Small intestine (tissue), 7 donors: ENCODE measurements around the gene SORBS2. TPM values are rescaled to one million over a fixed set of nuclear protein-coding genes. Genes with fewer than 3 reads are reported as not detected.

Source experiments
- DNase-seq, 2 donors: peaks; one replicate each; pipeline versions ENCODE4 v3.0.0 to v3.0.0-alpha.2; 2013
- FAIRE-seq: peaks from 2 replicates; lab custom pipeline; 2012; peaks lifted over from hg19 to GRCh38; lab: Jason Lieb, UNC
- H3K27ac ChIP-seq, 3 donors: one replicate each; pipeline ENCODE4 v1.5.1; 2013; ENCODE audit warnings: low read length in 2 of 3, mild to moderate bottlenecking in 2 of 3, control low read depth in 1 of 3, inconsistent platforms in 1 of 3, low read depth in 1 of 3, moderate library complexity in 1 of 3
- H3K27me3 ChIP-seq, 3 donors: one replicate each; pipeline ENCODE4 v1.6.1; 2013; ENCODE audit warnings: low read length in 3 of 3, inconsistent platforms in 1 of 3; ENCODE audit not compliant: control insufficient read depth in 3 of 3, insufficient read depth in 3 of 3
- H3K36me3 ChIP-seq, 3 donors: one replicate each; pipeline ENCODE4 v1.6.1; 2013; ENCODE audit warnings: low read length in 3 of 3, inconsistent platforms in 1 of 3, low read depth in 1 of 3, mild to moderate bottlenecking in 1 of 3, moderate library complexity in 1 of 3; ENCODE audit not compliant: control insufficient read depth in 3 of 3, insufficient read depth in 2 of 3
- H3K4me1 ChIP-seq, 3 donors: one replicate each; pipeline ENCODE4 v1.6.1; 2013; ENCODE audit warnings: low read length in 2 of 3, inconsistent platforms in 1 of 3, low read depth in 1 of 3, mild to moderate bottlenecking in 1 of 3, moderate library complexity in 1 of 3; ENCODE audit not compliant: control insufficient read depth in 3 of 3, insufficient read depth in 2 of 3
- H3K4me3 ChIP-seq, 3 donors: one replicate each; pipeline ENCODE4 v1.5.1; 2013; ENCODE audit warnings: low read length in 3 of 3, control low read depth in 1 of 3, inconsistent platforms in 1 of 3, low read depth in 1 of 3, mild to moderate bottlenecking in 1 of 3, moderate library complexity in 1 of 3
- H3K9me3 ChIP-seq, 2 donors: one replicate each; pipeline ENCODE4 v1.6.1; 2013; ENCODE audit warnings: low read depth in 1 of 2, low read length in 1 of 2; ENCODE audit not compliant: control insufficient read depth in 2 of 2, insufficient read depth in 1 of 2
- WGBS, 3 donors: extraction: QIAGEN DNeasy Blood & Tissue Kit; methylation state at CpG; one replicate each; pipeline ENCODE4 v1.1.7; 2013; 5-methylcytosine and 5-hydroxymethylcytosine counted together
- polyA plus RNA-seq, 4 donors: library from polyadenylated mRNA; stranded (reverse) in 3 of 4; unstranded in 1 of 4; fragments of 200-250 nt in 3 of 4; fragments of 120-200 nt in 1 of 4; gene quantifications; one replicate each; pipeline versions ENCODE4 v1.2.1 to v1.2.3, GENCODE V29; 2013
- donor health status: healthy with polysubstance abuse.
- donor health status: control.
- donor health status: control.
- donor health status: Bipolar disorder and iron deficiency.
- donor health status: healthy.

Gene SORBS2
- polyA plus RNA-seq, 4 donors = 1.6 to 36.5 (median 16.1) TPM

GRCh38 chr4:185819144-185819543 lies 7.2 kb upstream of the SORBS2 start:
- no peak overlapping the region for H3K27ac ChIP-seq
- H3K27me3 ChIP-seq = no peaks in the 10 kb centered on the region
- 85 to 89% (median 85%) methylated on average over 5 of the region's 5 CpGs for WGBS, 3 donors
- H3K4me1 ChIP-seq = peaks cover 0 to 3% (median 0%) of the 10 kb centered on the region in 3 donors
- no peaks in the 10 kb centered on the region for H3K36me3 ChIP-seq
- no peak for FAIRE-seq
- no peak for DNase-seq
- H3K9me3 ChIP-seq = no peaks in the 10 kb centered on the region
- H3K4me3 ChIP-seq = no peak overlapping the region

DNA sequence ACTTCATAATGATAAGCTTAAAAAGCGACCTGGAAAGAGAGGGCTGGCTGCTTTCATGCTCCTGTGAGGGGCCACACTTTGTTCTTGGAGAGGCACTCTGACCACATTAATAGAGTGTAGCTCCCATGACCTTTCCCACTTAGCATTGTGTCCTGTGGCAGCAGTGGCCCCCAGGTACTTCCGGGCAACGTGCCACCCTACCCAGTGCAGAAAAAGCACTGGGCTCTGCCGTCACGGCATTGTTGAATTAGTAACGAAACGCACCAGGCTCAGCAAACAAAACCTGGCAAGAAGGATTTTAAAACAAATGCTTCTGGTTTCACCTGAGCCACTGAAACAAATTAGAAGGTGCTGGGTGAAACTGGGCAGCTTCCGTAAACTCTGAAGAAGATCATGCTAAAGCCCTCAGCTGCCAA lies 5.4 kb upstream of the SORBS2 start:
- no peaks in the 10 kb centered on the region for H3K9me3 ChIP-seq
- FAIRE-seq (no peak), DNase-seq (peak; percentile 30 to 47)
- H3K4me3 ChIP-seq = no peak overlapping the region
- no peak overlapping the region for H3K27ac ChIP-seq
- 20 to 49% (median 31%) methylated on average over 8 of the region's 8 CpGs for WGBS, 3 donors
- no peaks in the 10 kb centered on the region for H3K36me3 ChIP-seq
- no peaks in the 10 kb centered on the region for H3K27me3 ChIP-seq
- peaks cover 0 to 3% (median 0%) of the 10 kb centered on the region in 3 donors for H3K4me1 ChIP-seq

- DNase-seq (no peak), FAIRE-seq (no peak)
- Histone ChIP-seq H3K36me3 (no peaks in the 10 kb centered on the region), H3K27ac (no peak overlapping the region), H3K4me1 (peaks cover 0 to 3% (median 0%) of the 10 kb centered on the region in 3 donors), H3K4me3 (no peak overlapping the region), H3K27me3 (no peaks in the 10 kb centered on the region), H3K9me3 (no peaks in the 10 kb centered on the region)
- WGBS, 3 donors = 92 to 95% (median 94%) methylated on average over 8 of the region's 8 CpGs
Measured at GRCh38 chr4:185813133-185813532, 1.1 kb upstream of the SORBS2 start.

DNA sequence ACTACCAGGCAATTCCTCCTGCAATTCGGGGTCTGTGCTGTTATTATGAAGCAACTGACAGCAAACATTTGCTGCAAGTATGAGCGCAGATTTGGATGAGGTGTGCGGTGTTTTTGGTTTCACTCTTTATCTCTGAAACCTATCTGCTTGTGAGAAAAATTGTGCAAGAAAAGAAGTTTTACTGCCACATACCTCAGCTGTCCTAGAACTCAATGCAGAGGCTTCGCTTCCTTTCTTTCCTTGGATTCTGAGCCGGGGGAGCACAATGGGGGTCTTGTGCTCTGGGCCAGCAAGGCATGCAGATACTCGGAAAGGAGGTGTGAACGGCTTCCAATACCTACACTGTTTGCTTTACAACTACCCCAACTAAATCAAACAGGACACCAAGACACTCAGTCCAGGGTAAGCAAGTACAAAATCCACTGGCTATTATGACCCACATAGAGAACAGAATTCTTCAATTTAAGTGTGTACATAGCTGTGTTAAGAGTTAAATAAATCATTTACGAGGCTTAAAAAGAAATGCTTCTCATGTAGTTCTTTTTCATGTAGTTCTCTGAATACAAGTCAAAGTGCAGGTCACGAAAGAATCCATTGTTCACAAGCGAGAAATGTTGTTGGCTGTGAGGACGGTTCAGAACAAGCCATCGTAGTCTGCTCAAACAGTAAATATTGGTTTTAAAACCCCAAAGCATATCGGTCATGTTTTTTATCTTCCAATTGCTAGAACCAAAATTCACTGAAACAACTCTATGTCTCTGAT lies 1.1 kb downstream of the SORBS2 start:
- H3K4me1 ChIP-seq = no peaks in the 10 kb centered on the region
- H3K9me3 ChIP-seq = no peaks in the 10 kb centered on the region
- H3K4me3 ChIP-seq = peak overlapping the region in 2 of 3 donors; percentile 42 to 48
- H3K27ac ChIP-seq = peak overlapping the region in 1 of 3 donors; percentile 54
- FAIRE-seq (no peak), DNase-seq (peak; percentile 37 to 66)
- no peaks in the 10 kb centered on the region for H3K27me3 ChIP-seq
- H3K36me3 ChIP-seq = no peaks in the 10 kb centered on the region
- WGBS, 3 donors = 15 to 61% (median 29%) methylated on average over 13 of the region's 13 CpGs

DNA sequence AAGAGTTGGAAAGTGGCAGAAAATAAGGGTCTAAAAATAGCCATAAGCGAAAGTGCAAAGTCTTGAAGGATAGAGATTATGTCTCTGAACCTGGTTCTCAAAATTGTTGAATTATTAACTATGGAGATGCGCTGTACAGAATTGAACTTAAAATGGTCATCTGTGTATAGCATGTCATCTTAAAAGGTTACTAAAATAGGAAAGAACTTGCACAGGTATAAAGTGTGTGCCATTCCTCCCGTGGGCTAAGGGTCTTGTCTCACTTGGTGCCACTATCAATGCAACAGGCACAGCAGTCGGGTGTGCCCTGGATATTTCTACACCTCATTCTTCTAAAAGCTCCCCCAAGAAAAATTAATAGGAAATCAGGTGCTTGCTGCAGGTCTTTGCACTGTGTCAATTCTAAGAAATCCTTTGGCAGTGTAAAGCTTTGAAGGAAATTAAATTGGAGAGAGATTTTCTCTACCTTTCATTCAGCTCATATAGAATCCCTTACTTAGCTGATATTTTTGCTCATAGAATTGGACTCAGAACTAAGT lies 2.4 kb downstream of the SORBS2 start:
- peak overlapping the region in 1 of 3 donors; percentile 51 for H3K27ac ChIP-seq

GRCh38 chr4:185809121-185809520 lies 2.9 kb downstream of the SORBS2 start:
- Histone ChIP-seq H3K9me3 (no peaks in the 10 kb centered on the region), H3K36me3 (no peaks in the 10 kb centered on the region), H3K27ac (peak overlapping the region in 1 of 3 donors; percentile 26), H3K4me1 (no peaks in the 10 kb centered on the region), H3K27me3 (no peaks in the 10 kb centered on the region), H3K4me3 (peak overlapping the region in 1 of 3 donors; percentile 21)
- FAIRE-seq (no peak), DNase-seq (peak in 1 of 2 donors; percentile 28)
- WGBS, 3 donors = 25 to 53% (median 35%) methylated on average over 1 of the region's 1 CpG

More for the DNA sequence above, 2.4 kb downstream of the SORBS2 start:
- WGBS, 3 donors = 20 to 63% (median 39%) methylated on average over 4 of the region's 4 CpGs
- H3K4me1 ChIP-seq = no peaks in the 10 kb centered on the region
- FAIRE-seq = no peak
- H3K9me3 ChIP-seq = no peaks in the 10 kb centered on the region
- H3K4me3 ChIP-seq = peak overlapping the region in 1 of 3 donors; percentile 21
- no peaks in the 10 kb centered on the region for H3K36me3 ChIP-seq
- H3K27me3 ChIP-seq = no peaks in the 10 kb centered on the region
- peak in 1 of 2 donors; percentile 44 for DNase-seq

DNA sequence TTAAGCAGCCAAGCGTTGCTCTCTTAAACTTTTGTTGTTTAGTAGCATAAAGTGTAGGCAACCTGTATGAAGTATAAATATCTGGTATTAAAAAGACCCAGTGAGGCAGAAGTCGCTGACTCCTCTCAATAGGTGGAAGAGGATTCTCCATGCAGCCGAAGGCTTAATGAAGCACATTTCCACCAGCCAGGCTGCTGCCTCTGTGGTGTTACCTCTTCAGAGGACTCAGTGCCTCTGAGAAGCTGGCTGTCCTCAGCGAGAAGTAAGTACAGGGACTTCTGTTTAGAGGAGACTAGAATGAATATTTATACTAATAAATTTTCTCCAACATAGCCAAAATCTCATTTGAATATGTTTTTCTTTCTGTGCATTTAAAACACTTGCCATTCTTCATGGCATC lies 6.0 kb downstream of the SORBS2 start:
- H3K9me3 ChIP-seq = no peaks in the 10 kb centered on the region
- H3K4me3 ChIP-seq = no peak overlapping the region
- H3K36me3 ChIP-seq = no peaks in the 10 kb centered on the region
- H3K27me3 ChIP-seq = no peaks in the 10 kb centered on the region
- WGBS, 3 donors = 84 to 94% (median 93%) methylated on average over 4 of the region's 4 CpGs
- DNase-seq (no peak), FAIRE-seq (no peak)
- no peaks in the 10 kb centered on the region for H3K4me1 ChIP-seq
- no peak overlapping the region for H3K27ac ChIP-seq

GRCh38 chr4:185805262-185805802 lies 6.7 kb downstream of the SORBS2 start:
- H3K9me3 ChIP-seq = no peaks in the 10 kb centered on the region
- no peak overlapping the region for H3K27ac ChIP-seq
- H3K36me3 ChIP-seq = peaks cover 0 to 2% (median 0%) of the 10 kb centered on the region in 3 donors
- H3K27me3 ChIP-seq = no peaks in the 10 kb centered on the region
- H3K4me3 ChIP-seq = no peak overlapping the region
- DNase-seq = no peak
- no peak for FAIRE-seq
- WGBS, 3 donors = 88 to 93% (median 89%) methylated on average over 9 of the region's 9 CpGs
- H3K4me1 ChIP-seq = no peaks in the 10 kb centered on the region
